Natural killer cell (primary cell): ENCODE measurements around the gene CEACAM4. TPM values are rescaled to one million over a fixed set of nuclear protein-coding genes. Genes with fewer than 3 reads are reported as not detected.

ENCODE experiments used
- ATAC-seq, 3 donors: fragments of 150-1000 bp in 2 of 3; fragments of 200-7000 bp in 1 of 3; cut with Tn5 transposase; 1 replicate in 1 of 3; 2 replicates in 2 of 3; pipeline ENCODE4 v1.10.0; 2021; ENCODE audit warnings: mild to moderate bottlenecking in 2 of 3, moderate library complexity in 2 of 3
- DNase-seq, 2 donors: peaks; one replicate each; pipeline versions ENCODE4 v3.0.0 to v3.0.0-alpha.2; 2013 to 2021; ENCODE audit warnings: mixed read lengths in 1 of 2
- H3K27ac ChIP-seq: one replicate; pipeline ENCODE4 v1.5.1; 2013; ENCODE audit warnings: mild to moderate bottlenecking, low read length
- H3K27me3 ChIP-seq: one replicate; pipeline ENCODE4 v1.6.1; 2013; ENCODE audit warnings: low read length; ENCODE audit not compliant: control insufficient read depth, insufficient read depth
- H3K36me3 ChIP-seq: one replicate; pipeline ENCODE4 v1.6.1; 2013; ENCODE audit warnings: low read length; ENCODE audit not compliant: control insufficient read depth, insufficient read depth
- H3K4me1 ChIP-seq: one replicate; pipeline ENCODE4 v1.6.1; 2013; ENCODE audit warnings: low read length; ENCODE audit not compliant: control insufficient read depth, insufficient read depth
- H3K4me3 ChIP-seq: one replicate; pipeline ENCODE4 v1.5.1; 2013; ENCODE audit warnings: low read length
- H3K9me3 ChIP-seq: one replicate; pipeline ENCODE4 v1.6.1; 2013; ENCODE audit warnings: low read length; ENCODE audit not compliant: control insufficient read depth, insufficient read depth
- H3K27ac Mint-ChIP-seq, 2 donors: one replicate each; pipeline ENCODE4 v1.8.0; 2022; ENCODE audit warnings: mild to moderate bottlenecking in 2 of 2, mixed read lengths in 2 of 2, moderate library complexity in 1 of 2
- H3K27me3 Mint-ChIP-seq, 2 donors: one replicate each; pipeline ENCODE4 v1.8.0; 2022; ENCODE audit warnings: low read depth in 2 of 2, mixed read lengths in 2 of 2
- H3K36me3 Mint-ChIP-seq: one replicate; pipeline ENCODE4 v1.8.0; 2022; ENCODE audit warnings: mixed read lengths
- H3K4me1 Mint-ChIP-seq, 2 donors: one replicate each; pipeline ENCODE4 v1.8.0; 2022; ENCODE audit warnings: mixed read lengths in 2 of 2
- H3K4me3 Mint-ChIP-seq: one replicate; pipeline ENCODE4 v1.8.0; 2022; ENCODE audit warnings: mild to moderate bottlenecking, moderate library complexity, mixed read lengths
- H3K9me3 Mint-ChIP-seq, 2 donors: one replicate each; pipeline ENCODE4 v1.8.0; 2022; ENCODE audit warnings: mixed read lengths in 2 of 2
- CTCF ChIP-seq: fragments of 200-600 bp; IDR thresholded peaks from one replicate; pipeline ENCODE4 v1.8.0; 2022; ENCODE audit warnings: antibody characterized with exemption
- WGBS: methylation state at CpG from one replicate; pipeline ENCODE4 v1.1.7; 2013; ENCODE audit warnings: missing lambda C conversion rate; ENCODE audit not compliant: insufficient coverage; 5-methylcytosine and 5-hydroxymethylcytosine counted together
- intact Hi-C: fragments of 100-400 bp; cut with micrococcal nuclease; formaldehyde crosslinking; loops from one replicate; pipeline ENCODE4 v1.14.2; 2022
- total RNA-seq, 4 donors: library from RNA; stranded (reverse); fragments of 120-200 nt in 1 of 4; gene quantifications; one replicate each; pipeline versions ENCODE4 v1.2.3 to v1.2.4, GENCODE V29; 2013 to 2022

The CEACAM4 gene
- total RNA-seq = 1 to 10 TPM in 1 of 3 donors, under 1 TPM in 2; 0.52 to 1.1 (median 0.78) TPM
- total RNA-seq (2013) = 0.97 TPM

DNA sequence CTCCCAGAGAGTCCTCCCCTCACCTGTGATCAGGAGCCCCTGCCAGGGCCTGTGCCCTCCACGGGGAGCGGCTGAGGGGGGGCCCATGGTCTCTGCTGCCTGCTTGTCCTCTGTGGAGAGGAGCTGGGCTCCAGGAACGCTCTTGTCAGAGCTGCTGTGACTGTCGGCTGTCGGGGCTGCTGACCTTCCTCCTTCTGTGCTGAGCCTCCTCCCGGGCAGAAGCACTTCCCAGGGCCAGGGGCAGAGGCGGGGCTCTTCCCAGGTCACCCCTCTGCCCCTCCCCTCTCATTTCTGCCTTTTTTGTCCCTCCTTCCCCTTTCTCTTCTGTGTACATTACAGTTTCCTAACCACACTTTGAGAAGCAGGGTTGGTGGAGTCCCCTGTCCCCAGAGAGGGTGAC, at the start of gene CEACAM4:
TSS of gene CEACAM4 (minus strand) at position 198 of the 400 bp plus-strand sequence. CDS start at position 87, 111 bp downstream.
- H3K4me3 Mint-ChIP-seq = no peak within 1 kb of the TSS
- peak within 1 kb of the TSS in 1 of 2 donors; percentile 29 for H3K27ac Mint-ChIP-seq
- H3K9me3 Mint-ChIP-seq = no peaks in the 10 kb centered on the region
- no peak for DNase-seq
- peaks cover 25 to 42% of the 10 kb centered on the region in 2 donors for H3K27me3 Mint-ChIP-seq
- H3K4me3 ChIP-seq = peak within 1 kb of the TSS; percentile 23
- 4% methylated on average over 7 of the region's 7 CpGs for WGBS
- peaks cover 4% of the 10 kb centered on the region for H3K4me1 ChIP-seq
- peak in 1 of 3 donors; percentile 52 for ATAC-seq
- peaks cover 2% of the 10 kb centered on the region for H3K27me3 ChIP-seq
- peaks cover 0 to 6% of the 10 kb centered on the region in 2 donors for H3K4me1 Mint-ChIP-seq
- no peak for TF ChIP-seq CTCF
- peaks cover 3% of the 10 kb centered on the region for H3K9me3 ChIP-seq
- no peaks in the 10 kb centered on the region for H3K36me3 ChIP-seq
- H3K27ac ChIP-seq = no peak within 1 kb of the TSS
- intact Hi-C loops = no loop called here
- no peaks in the 10 kb centered on the region for H3K36me3 Mint-ChIP-seq

DNA sequence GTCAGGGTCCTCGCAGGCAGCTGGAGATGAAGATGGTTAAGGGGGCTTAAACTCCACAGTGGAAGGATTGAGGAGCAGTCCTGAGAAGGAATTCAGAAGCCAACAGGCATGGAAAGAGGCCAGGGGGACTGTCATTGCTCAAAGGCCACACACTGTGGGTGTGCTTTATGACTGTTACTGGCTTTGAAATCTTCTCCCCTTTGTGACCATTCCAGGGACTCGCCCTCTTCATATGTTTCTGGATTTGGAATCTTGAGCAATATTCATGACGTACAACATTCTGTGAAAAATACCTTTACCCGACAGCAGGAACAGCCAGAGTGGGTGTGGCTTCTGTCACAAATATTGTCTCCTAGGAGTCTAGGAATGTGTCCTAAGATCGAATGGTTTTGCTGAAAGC, 44.6 kb upstream of the CEACAM4 start:
- Histone ChIP-seq H3K4me3 (no peak overlapping the region), H3K4me1 (no peaks in the 10 kb centered on the region), H3K9me3 (no peaks in the 10 kb centered on the region), H3K36me3 (no peaks in the 10 kb centered on the region), H3K27me3 (peaks cover 21% of the 10 kb centered on the region), H3K27ac (no peak overlapping the region)
- no peaks in the 10 kb centered on the region for H3K4me1 Mint-ChIP-seq
- ATAC-seq (no peak), DNase-seq (no peak)
- peaks cover 46 to 81% of the 10 kb centered on the region in 2 donors for H3K27me3 Mint-ChIP-seq
- H3K36me3 Mint-ChIP-seq = peaks cover 8% of the 10 kb centered on the region
- H3K4me3 Mint-ChIP-seq = no peak overlapping the region
- peaks cover 0 to 2% of the 10 kb centered on the region in 2 donors for H3K9me3 Mint-ChIP-seq
- TF ChIP-seq CTCF = no peak
- intact Hi-C loops = no loop called here
- WGBS = 74% methylated on average over 5 of the region's 5 CpGs
- no peak overlapping the region for H3K27ac Mint-ChIP-seq

DNA sequence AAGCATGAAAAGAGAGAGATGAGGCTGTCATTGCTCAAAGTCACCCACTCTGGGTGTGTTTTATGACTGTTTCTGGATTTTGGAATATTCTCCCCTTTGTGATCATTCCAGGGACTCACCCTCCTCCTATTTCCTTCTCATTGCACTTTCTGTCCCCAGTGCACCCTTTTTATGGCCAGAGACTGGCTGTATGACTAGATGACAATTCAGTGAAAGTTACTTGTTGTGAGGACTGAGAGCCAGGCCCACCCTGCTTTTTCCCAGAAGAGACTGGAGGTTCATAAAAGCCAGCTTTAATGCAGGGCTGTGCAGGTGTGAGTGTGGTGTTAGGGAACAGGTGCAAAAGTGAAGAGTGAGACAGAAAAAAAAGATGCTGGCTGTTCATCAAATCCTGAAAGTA, 43.9 kb upstream of the CEACAM4 start:
- TF ChIP-seq CTCF = no peak
- H3K27me3 Mint-ChIP-seq = peaks cover 45 to 74% of the 10 kb centered on the region in 2 donors
- no peaks in the 10 kb centered on the region for H3K36me3 ChIP-seq
- no peak overlapping the region for H3K27ac ChIP-seq
- H3K9me3 ChIP-seq = peaks cover 7% of the 10 kb centered on the region
- H3K4me1 Mint-ChIP-seq = no peaks in the 10 kb centered on the region
- H3K27me3 ChIP-seq = peaks cover 18% of the 10 kb centered on the region
- ATAC-seq (no peak), DNase-seq (no peak)
- H3K9me3 Mint-ChIP-seq = peaks cover 0 to 2% of the 10 kb centered on the region in 2 donors
- intact Hi-C loops = no loop called here
- no peak overlapping the region for H3K4me3 ChIP-seq
- peaks cover 8% of the 10 kb centered on the region for H3K36me3 Mint-ChIP-seq
- H3K4me3 Mint-ChIP-seq = no peak overlapping the region
- no peaks in the 10 kb centered on the region for H3K4me1 ChIP-seq
- H3K27ac Mint-ChIP-seq = no peak overlapping the region

DNA sequence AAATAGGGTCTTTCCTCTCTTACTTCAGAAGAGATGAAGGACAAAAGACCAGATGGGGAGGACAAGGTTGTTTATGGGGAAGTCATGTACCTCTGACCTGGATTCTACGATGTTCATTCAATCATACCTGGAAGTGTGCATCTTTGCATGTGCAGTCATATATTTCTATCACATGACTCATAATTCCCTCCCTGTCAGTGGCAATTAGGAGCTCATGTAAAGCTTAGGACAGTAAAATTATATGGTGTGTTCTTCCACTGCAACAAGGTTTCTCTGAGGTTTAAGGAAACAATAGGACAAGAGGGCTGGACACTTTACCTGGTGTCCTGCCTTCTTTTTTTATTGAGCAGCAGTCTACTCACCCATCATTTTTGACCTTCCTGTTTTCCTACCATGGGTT, 41.4 kb upstream of the CEACAM4 start:
- Histone ChIP-seq H3K4me3 (no peak overlapping the region), H3K36me3 (no peaks in the 10 kb centered on the region), H3K9me3 (peaks cover 8% of the 10 kb centered on the region), H3K27ac (no peak overlapping the region), H3K4me1 (no peaks in the 10 kb centered on the region), H3K27me3 (peaks cover 15% of the 10 kb centered on the region)
- no peak overlapping the region for H3K4me3 Mint-ChIP-seq
- DNase-seq (no peak), ATAC-seq (no peak)
- H3K4me1 Mint-ChIP-seq = no peaks in the 10 kb centered on the region
- intact Hi-C loops = no loop called here
- H3K27me3 Mint-ChIP-seq = peaks cover 43 to 71% of the 10 kb centered on the region in 2 donors
- TF ChIP-seq CTCF = no peak
- H3K9me3 Mint-ChIP-seq = peaks cover 5 to 6% of the 10 kb centered on the region in 2 donors
- H3K27ac Mint-ChIP-seq = no peak overlapping the region
- WGBS = no CpG with 5 or more reads among the region's 1 CpG
- peaks cover 18% of the 10 kb centered on the region for H3K36me3 Mint-ChIP-seq
